NCI-H2196 treated with DMSO at 0.1 percent for 48 hours (cell line): Measurements from ENCODE around the gene SSR2.
"Not testable (repeated sequence)": the region's sequence is repeated elsewhere in the genome, so short reads cannot be mapped to it uniquely, and the experiment has no call there.

Experiments used
- DNase-seq: peaks from one replicate; lab custom pipeline; 2025; ENCODE audit not compliant: unreplicated experiment; lab: John Stamatoyannopoulos, UW

Gene SSR2

GRCh38 chr1:156048663-156049258, 28.0 kb upstream of the SSR2 start:
- no peak for DNase-seq

GRCh38 chr1:156045076-156045475, 24.3 kb upstream of the SSR2 start:
- DNase-seq, result no peak

GRCh38 chr1:156042828-156043227, 22.1 kb upstream of the SSR2 start:
- DNase-seq, result no peak

GRCh38 chr1:156034991-156035390, 14.2 kb upstream of the SSR2 start:
- DNase-seq, result not testable (repeated sequence)

- DNase-seq, result no peak
These were observed 12.3 kb upstream of the SSR2 start for GRCh38 chr1:156033011-156033410.

- no peak for DNase-seq
These were observed 5.8 kb upstream of the SSR2 start for GRCh38 chr1:156026588-156026987.

GRCh38 chr1:156025876-156026275, 5.1 kb upstream of the SSR2 start:
- DNase-seq, result no peak

- DNase-seq, result no peak
These were observed 4.0 kb upstream of the SSR2 start for GRCh38 chr1:156024801-156025200.

- DNase-seq, result no peak
These were observed 1.2 kb upstream of the SSR2 start for GRCh38 chr1:156021954-156022353.

- no peak for DNase-seq
These were observed 310 bp upstream of the SSR2 start for GRCh38 chr1:156021093-156021428.

- DNase-seq, result no peak
These were observed 832 bp downstream of the SSR2 start for GRCh38 chr1:156019946-156020292.

GRCh38 chr1:156014829-156015228, 5.9 kb downstream of the SSR2 start:
- DNase-seq, result no peak

- no peak for DNase-seq
These were observed 8.5 kb downstream of the SSR2 start for GRCh38 chr1:156012051-156012817.

GRCh38 chr1:156009404-156009803, 11.3 kb downstream of the SSR2 start:
- no peak for DNase-seq

- no peak for DNase-seq
These were observed 13.9 kb downstream of the SSR2 start for GRCh38 chr1:156006666-156007376.

GRCh38 chr1:156004843-156005584, 15.7 kb downstream of the SSR2 start:
- no peak for DNase-seq

- no peak for DNase-seq
These were observed 16.9 kb downstream of the SSR2 start for GRCh38 chr1:156003923-156004188.

- DNase-seq, result no peak
These were observed 18.4 kb downstream of the SSR2 start for GRCh38 chr1:156002188-156002911.

GRCh38 chr1:156001662-156002171, 19.0 kb downstream of the SSR2 start:
- DNase-seq, result no peak

GRCh38 chr1:156001021-156001661, 19.6 kb downstream of the SSR2 start:
- DNase-seq, result no peak

GRCh38 chr1:155999964-156000363, 20.8 kb downstream of the SSR2 start:
- DNase-seq, result no peak
